ENCODE measurements around the gene TRAF3IP1.
A peak's percentile ranks its signal among the peaks of the same experiment; 100 is the strongest.
"Not testable (repeated sequence)": the region's sequence is repeated elsewhere in the genome, so short reads cannot be mapped to it uniquely, and the experiment has no call there.

The TRAF3IP1 gene

GRCh38 chr2:238403632-238404405 lies 83.5 kb downstream of the TRAF3IP1 start:
- WGBS, 2 donors (ENCODE audit: extremely low coverage in 2 of 2, insufficient read length in 2 of 2, insufficient replicate concordance in 1 of 2) = no CpG with 5 or more reads among the region's 21 CpGs

GRCh38 chr2:238404406-238405216 lies 84.3 kb downstream of the TRAF3IP1 start:
- H4K91ac ChIP-seq (ENCODE audit: low read depth, low read length, poor library complexity) = no peak overlapping the region
- H3K4me1 ChIP-seq (ENCODE audit: control insufficient read depth in 2 of 2, insufficient read depth in 1 of 2, low read depth in 1 of 2, low read length in 2 of 2) = peaks cover 0 to 5% of the 10 kb centered on the region in 2 donors
- H2BK12ac ChIP-seq (ENCODE audit: low read length) = no peak overlapping the region
- no peak for DNase-seq (ENCODE audit: low spot score)
- no peak overlapping the region for H2BK120ac ChIP-seq (ENCODE audit: low read depth, low read length)
- no peak overlapping the region for H2BK15ac ChIP-seq (ENCODE audit: low read length)
- H4K8ac ChIP-seq (ENCODE audit: low read depth, low read length) = no peak overlapping the region
- no peak overlapping the region for H3K4me3 ChIP-seq (ENCODE audit: low read length in 2 of 2)
- H2AFZ ChIP-seq (ENCODE audit: low read length) = no peak overlapping the region
- H2BK5ac ChIP-seq (ENCODE audit: low read length) = no peak overlapping the region
- H3K27me3 ChIP-seq (ENCODE audit: control insufficient read depth in 3 of 3, insufficient read depth in 3 of 3, low read depth in 1 of 3, low read length in 3 of 3) = no peaks in the 10 kb centered on the region
- no peak overlapping the region for H3K27ac ChIP-seq (replicated peaks; ENCODE audit: low read length)
- H3K18ac ChIP-seq (ENCODE audit: low read length) = no peak overlapping the region
- H3K4ac ChIP-seq (ENCODE audit: low read length) = no peak overlapping the region
- no peaks in the 10 kb centered on the region for H3K9me3 ChIP-seq (replicated peaks in 1 of 2; ENCODE audit: control insufficient read depth in 2 of 2, insufficient read depth in 1 of 2, low read depth in 1 of 2, low read length in 2 of 2)
- H3K36me3 ChIP-seq (replicated peaks in 1 of 2; ENCODE audit: control insufficient read depth in 2 of 2, insufficient read depth in 2 of 2, low read length in 2 of 2) = peaks cover 2 to 7% of the 10 kb centered on the region in 2 donors
- no CpG with 5 or more reads among the region's 19 CpGs for whole genome bisulfite sequencing, 2 donors (ENCODE audit: extremely low coverage in 2 of 2, insufficient read length in 2 of 2, insufficient replicate concordance in 1 of 2)
- H3K4me2 ChIP-seq (ENCODE audit: insufficient read depth, low read length, poor library complexity, severe bottlenecking) = no peak overlapping the region
- H3K14ac ChIP-seq (ENCODE audit: low read length) = no peak overlapping the region
- peaks cover 2% of the 10 kb centered on the region for H3K79me1 ChIP-seq (ENCODE audit: low read depth, low read length)
- no peak overlapping the region for H3K23ac ChIP-seq (ENCODE audit: low read depth, low read length, poor library complexity)
- H2AK5ac ChIP-seq (ENCODE audit: low read depth, low read length) = no peak overlapping the region
- no peak overlapping the region for H3K9ac ChIP-seq (ENCODE audit: low read depth, low read length, poor library complexity)

More at GRCh38 chr2:238403632-238404405, 83.5 kb downstream of the TRAF3IP1 start:
- H2BK5ac ChIP-seq (ENCODE audit: low read length) = no peak overlapping the region
- H3K4me1 ChIP-seq (ENCODE audit: control insufficient read depth in 2 of 2, insufficient read depth in 1 of 2, low read depth in 1 of 2, low read length in 2 of 2) = peaks cover 0 to 1% of the 10 kb centered on the region in 2 donors
- H3K4me3 ChIP-seq (ENCODE audit: low read length in 2 of 2) = no peak overlapping the region
- H3K27me3 ChIP-seq (ENCODE audit: control insufficient read depth in 3 of 3, insufficient read depth in 3 of 3, low read depth in 1 of 3, low read length in 3 of 3) = no peaks in the 10 kb centered on the region
- no peak overlapping the region for H2BK15ac ChIP-seq (ENCODE audit: low read length)
- H3K27ac ChIP-seq (replicated peaks; ENCODE audit: low read length) = no peak overlapping the region
- no peak overlapping the region for H2AK5ac ChIP-seq (ENCODE audit: low read depth, low read length)
- no peak overlapping the region for H3K4ac ChIP-seq (ENCODE audit: low read length)
- H3K4me2 ChIP-seq (ENCODE audit: insufficient read depth, low read length, poor library complexity, severe bottlenecking) = no peak overlapping the region
- no peak overlapping the region for H2AFZ ChIP-seq (ENCODE audit: low read length)
- peaks cover 2% of the 10 kb centered on the region for H3K79me1 ChIP-seq (ENCODE audit: low read depth, low read length)
- H3K14ac ChIP-seq (ENCODE audit: low read length) = no peak overlapping the region
- DNase-seq (ENCODE audit: low spot score) = no peak
- no peak overlapping the region for H2BK120ac ChIP-seq (ENCODE audit: low read depth, low read length)
- H3K36me3 ChIP-seq (replicated peaks in 1 of 2; ENCODE audit: control insufficient read depth in 2 of 2, insufficient read depth in 2 of 2, low read length in 2 of 2) = peaks cover 3 to 15% of the 10 kb centered on the region in 2 donors
- no peak overlapping the region for H3K18ac ChIP-seq (ENCODE audit: low read length)
- no peaks in the 10 kb centered on the region for H3K9me3 ChIP-seq (replicated peaks in 1 of 2; ENCODE audit: control insufficient read depth in 2 of 2, insufficient read depth in 1 of 2, low read depth in 1 of 2, low read length in 2 of 2)
- no peak overlapping the region for H4K91ac ChIP-seq (ENCODE audit: low read depth, low read length, poor library complexity)
- peak overlapping the region; percentile 7 for H3K23ac ChIP-seq (ENCODE audit: low read depth, low read length, poor library complexity)
- no peak overlapping the region for H2BK12ac ChIP-seq (ENCODE audit: low read length)
- H3K9ac ChIP-seq (ENCODE audit: low read depth, low read length, poor library complexity) = no peak overlapping the region
- H4K8ac ChIP-seq (ENCODE audit: low read depth, low read length) = no peak overlapping the region

- not testable (repeated sequence) for H2BK12ac ChIP-seq (ENCODE audit: low read length); H4K8ac ChIP-seq (ENCODE audit: low read depth, low read length); H3K27ac ChIP-seq (replicated peaks; ENCODE audit: low read length); H3K79me1 ChIP-seq (ENCODE audit: low read depth, low read length); H3K27me3 ChIP-seq (ENCODE audit: control insufficient read depth in 3 of 3, insufficient read depth in 3 of 3, low read depth in 1 of 3, low read length in 3 of 3); H3K4ac ChIP-seq (ENCODE audit: low read length); H3K18ac ChIP-seq (ENCODE audit: low read length); H3K9ac ChIP-seq (ENCODE audit: low read depth, low read length, poor library complexity); H2AFZ ChIP-seq (ENCODE audit: low read length); H3K9me3 ChIP-seq (replicated peaks in 1 of 2; ENCODE audit: control insufficient read depth in 2 of 2, insufficient read depth in 1 of 2, low read depth in 1 of 2, low read length in 2 of 2); H3K14ac ChIP-seq (ENCODE audit: low read length); H2AK5ac ChIP-seq (ENCODE audit: low read depth, low read length); H2BK15ac ChIP-seq (ENCODE audit: low read length); H4K91ac ChIP-seq (ENCODE audit: low read depth, low read length, poor library complexity); H3K23ac ChIP-seq (ENCODE audit: low read depth, low read length, poor library complexity); H2BK5ac ChIP-seq (ENCODE audit: low read length); H3K4me2 ChIP-seq (ENCODE audit: insufficient read depth, low read length, poor library complexity, severe bottlenecking); DNase-seq (ENCODE audit: low spot score); H2BK120ac ChIP-seq (ENCODE audit: low read depth, low read length); H3K4me1 ChIP-seq (ENCODE audit: control insufficient read depth in 2 of 2, insufficient read depth in 1 of 2, low read depth in 1 of 2, low read length in 2 of 2); H3K4me3 ChIP-seq (ENCODE audit: low read length in 2 of 2); H3K36me3 ChIP-seq (replicated peaks in 1 of 2; ENCODE audit: control insufficient read depth in 2 of 2, insufficient read depth in 2 of 2, low read length in 2 of 2)
- no CpG with 5 or more reads among the region's 4 CpGs for WGBS, 2 donors (ENCODE audit: extremely low coverage in 2 of 2, insufficient read length in 2 of 2, insufficient replicate concordance in 1 of 2)
Measured at GRCh38 chr2:238405217-238405555, 84.9 kb downstream of the TRAF3IP1 start.

All from neuronal stem cell (in vitro differentiated cells).